ENCODE results near the gene PRKCB.
"Not testable (repeated sequence)": the region's sequence is repeated elsewhere in the genome, so short reads cannot be mapped to it uniquely, and the experiment has no call there.

Gene PRKCB

DNA sequence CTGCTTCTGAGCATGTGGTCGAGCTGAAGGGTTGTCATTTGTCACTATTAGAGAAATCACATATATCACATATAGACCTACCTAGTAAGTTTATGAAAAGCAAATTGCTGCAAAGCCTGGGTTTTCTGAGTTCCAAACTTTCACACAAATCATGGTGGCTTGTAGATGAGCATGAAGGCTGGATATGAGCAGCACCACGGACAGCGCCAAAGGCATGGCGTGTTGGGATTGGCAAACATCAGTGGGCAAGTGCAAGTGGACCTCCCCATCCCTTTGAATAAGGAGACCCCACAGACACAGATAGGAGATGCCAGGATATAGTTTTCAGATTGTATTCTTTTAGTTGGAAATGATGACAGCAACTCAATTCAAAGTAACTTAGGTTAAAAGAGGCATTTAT is 342.7 kb downstream of the PRKCB start:
- no peak for DNase-seq (ENCODE audit: low read depth)

- no peak for DNase-seq (ENCODE audit: low read depth)
Measured at GRCh38 chr16:24180451-24180850, 344.7 kb downstream of the PRKCB start.

DNA sequence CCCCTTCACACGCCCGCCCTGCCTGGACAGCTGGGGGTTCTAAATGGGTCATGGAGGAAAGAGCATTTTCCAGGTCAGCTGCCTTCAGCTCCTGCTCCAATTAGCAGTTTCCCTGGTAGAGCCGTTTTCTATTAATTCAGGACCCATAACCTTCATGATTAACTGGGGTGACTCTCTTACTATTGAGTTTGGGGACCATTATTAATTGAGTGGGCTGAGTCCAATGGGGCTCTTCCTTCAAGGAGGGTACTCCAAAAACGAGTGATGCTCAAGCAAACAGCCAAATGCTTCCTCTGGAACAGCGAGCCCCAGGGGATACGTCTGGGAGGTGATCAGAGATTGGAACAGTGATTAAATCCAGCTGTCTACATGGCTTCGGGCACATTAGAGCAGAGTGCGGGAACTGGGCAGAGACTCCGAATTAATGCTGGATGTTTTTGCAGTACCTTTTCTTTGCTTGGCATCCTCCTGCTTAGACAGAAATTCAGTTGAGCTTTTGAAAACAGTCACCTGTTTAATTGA is 352.3 kb downstream of the PRKCB start:
- DNase-seq (ENCODE audit: low read depth), result no peak

GRCh38 chr16:24188751-24189318 is 353.1 kb downstream of the PRKCB start:
- DNase-seq (ENCODE audit: low read depth), result no peak

DNA sequence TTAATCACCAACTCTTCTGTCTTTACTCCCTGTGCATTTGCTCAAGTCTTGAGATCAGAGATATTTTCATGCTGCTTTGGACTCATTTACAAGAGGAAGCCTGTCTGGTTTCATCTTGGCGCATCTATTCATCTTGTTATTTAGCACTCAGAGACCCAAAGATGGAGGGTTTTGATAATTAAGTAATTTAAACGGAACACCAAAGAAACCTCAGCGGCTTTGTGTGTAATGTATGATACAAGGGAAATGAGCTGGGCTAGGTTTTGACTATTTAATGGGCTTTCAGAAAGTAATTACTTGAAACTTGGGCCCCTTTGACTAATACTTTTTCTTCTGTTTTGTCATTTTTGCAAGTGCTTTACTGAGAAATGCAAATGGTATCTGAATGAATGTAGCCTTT is 354.2 kb downstream of the PRKCB start:
- DNase-seq (ENCODE audit: low read depth), result no peak

- DNase-seq (ENCODE audit: low read depth), result no peak
Measured at GRCh38 chr16:24191876-24192402, 356.2 kb downstream of the PRKCB start.

- no peak for DNase-seq (ENCODE audit: low read depth)
Measured at GRCh38 chr16:24195221-24195620, 359.4 kb downstream of the PRKCB start.

DNA sequence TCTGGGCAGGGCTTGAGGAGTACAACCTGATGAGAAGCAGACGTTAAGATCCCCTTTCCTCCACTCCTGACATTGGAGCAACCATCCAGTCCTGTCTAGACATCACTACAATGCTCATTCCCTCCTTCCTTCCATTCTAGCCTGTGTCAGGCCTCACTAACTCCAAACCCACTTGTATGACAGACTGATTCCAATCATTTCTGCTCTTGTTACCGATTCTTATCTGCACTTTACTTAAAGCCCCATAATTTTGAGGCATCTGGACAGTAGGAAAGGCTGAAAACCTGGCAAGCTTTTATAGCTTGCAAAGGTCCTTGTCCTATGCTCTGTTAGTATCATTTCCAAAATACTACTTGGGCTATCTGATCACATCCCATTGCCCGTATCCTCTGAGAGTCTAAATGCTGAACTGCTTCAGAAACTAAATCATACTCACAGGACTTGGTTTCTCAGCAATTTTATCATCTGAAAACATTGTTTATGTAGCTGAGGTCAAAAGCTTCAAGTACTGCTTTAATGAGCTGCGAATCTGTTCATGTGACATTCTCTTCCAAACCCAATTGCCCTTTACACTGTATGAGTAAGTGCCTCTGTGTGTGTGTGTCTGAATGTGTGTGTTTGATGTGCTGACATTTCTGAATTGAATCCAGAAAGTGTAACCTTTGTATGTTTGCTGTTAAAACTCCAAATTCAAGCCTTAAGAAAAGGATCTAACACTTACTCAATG is 363.2 kb downstream of the PRKCB start:
- no peak for DNase-seq (ENCODE audit: low read depth)

- no peak for DNase-seq (ENCODE audit: low read depth)
Measured at GRCh38 chr16:24203675-24204074, 367.9 kb downstream of the PRKCB start.

DNA sequence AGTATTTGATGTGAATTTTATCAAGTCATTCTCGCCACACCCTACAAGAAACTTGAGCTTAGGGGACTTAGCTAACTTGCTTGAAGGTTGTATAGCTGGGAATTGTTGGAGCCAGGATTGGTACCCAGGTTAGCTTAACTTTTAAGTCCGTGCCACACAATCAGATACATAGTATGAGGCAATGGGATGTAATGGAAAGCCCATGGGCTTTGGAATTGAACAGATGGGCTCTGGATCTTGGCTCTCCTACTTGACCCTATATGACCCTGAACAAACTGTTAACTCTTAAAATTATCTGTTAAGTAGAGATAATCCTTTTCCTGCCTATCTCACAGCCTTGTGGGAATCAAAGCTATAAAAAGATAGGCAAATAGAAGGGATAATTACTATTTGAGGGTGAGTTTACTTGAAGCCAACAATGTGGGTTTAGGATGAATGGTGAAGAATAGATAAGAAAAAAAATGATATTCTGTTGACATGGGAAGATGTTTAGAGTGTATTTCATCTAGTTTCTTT is 368.4 kb downstream of the PRKCB start:
- DNase-seq (ENCODE audit: low read depth), result no peak

GRCh38 chr16:24206926-24207325 is 371.1 kb downstream of the PRKCB start:
- DNase-seq (ENCODE audit: low read depth), result no peak

GRCh38 chr16:24208710-24209109 is 372.9 kb downstream of the PRKCB start:
- DNase-seq (ENCODE audit: low read depth), result no peak

- no peak for DNase-seq (ENCODE audit: low read depth)
Measured at GRCh38 chr16:24214992-24215391, 379.2 kb downstream of the PRKCB start.

DNA sequence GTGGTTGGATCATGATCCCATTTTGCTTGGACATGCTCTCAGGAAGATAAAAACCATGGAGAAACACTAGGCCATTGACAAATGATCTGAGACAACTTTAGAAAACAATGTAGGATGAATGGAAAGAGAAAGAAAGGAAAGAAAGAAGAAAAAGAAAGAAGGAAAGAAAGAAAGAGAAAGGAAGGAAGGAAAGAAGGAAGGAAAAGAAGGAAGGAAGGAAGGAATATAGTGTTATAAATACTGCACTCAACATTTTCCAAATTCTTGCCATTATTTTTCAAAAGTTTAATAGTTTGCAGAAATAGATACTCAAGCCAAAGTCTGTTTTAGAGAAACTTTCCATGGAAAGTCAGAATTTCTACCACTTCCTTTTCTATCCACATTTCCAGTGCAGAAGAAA is 381.2 kb downstream of the PRKCB start:
- DNase-seq (ENCODE audit: low read depth), result no peak

DNA sequence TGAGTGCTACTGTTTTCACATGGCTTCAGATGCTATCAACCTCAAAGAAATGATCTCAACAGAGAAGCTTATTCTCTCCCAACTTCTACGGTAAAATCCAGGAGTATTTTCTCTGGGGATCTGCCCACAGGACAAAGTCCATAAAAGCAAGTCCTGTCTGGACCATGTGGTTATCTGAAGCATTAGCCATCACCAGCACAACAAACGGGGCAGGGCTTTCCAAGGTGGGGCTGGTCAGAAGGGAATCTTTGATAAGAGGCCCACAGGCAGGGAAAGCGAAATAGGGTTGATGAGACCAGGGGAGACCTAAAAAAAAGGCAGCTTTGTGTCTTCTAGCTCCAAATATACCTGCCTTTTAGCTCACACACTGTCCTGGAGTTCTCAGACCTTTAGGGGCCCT is 381.7 kb downstream of the PRKCB start:
- DNase-seq (ENCODE audit: low read depth), result no peak

DNA sequence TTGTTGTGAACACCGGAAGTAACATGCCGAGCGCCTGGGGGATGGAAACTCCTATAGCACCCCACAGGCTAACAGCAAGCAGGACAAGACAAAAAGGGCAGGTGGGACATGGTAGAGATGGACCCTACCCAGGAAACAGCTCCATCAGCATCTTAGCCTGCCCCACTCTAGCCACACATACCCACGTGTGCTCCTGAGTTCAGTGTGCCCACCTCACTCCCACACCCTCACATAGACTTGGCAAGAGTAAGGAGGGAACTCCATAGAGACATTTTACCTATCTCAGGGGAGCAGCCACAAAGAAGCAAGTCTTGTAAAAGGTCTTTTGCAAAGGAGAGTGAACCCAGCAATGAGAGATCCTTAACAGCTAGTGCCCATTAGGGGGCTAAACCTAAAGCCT is 382.5 kb downstream of the PRKCB start:
- no peak for DNase-seq (ENCODE audit: low read depth)

DNA sequence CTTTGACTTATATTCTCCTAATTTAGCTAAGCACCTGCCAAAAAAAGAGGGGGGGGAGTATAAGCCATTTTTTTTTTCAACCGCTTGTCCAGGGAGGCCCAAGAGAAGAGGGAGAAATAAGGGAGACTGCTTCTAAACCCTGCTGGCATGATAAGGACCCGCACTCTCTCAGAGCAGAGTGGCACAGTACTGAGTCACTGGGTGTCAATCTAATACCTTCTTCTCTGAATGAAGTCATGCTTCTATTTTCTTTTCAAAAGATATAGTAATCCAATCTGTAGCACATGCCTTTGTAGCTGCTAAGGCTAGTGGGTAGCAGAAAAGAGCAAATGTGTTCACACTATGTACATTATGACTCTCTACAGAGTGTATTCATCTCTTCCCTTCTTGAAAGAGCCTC is 385.4 kb downstream of the PRKCB start:
- DNase-seq (ENCODE audit: low read depth), result no peak

- DNase-seq (ENCODE audit: low read depth), result no peak
Measured at GRCh38 chr16:24228514-24228913, 392.7 kb downstream of the PRKCB start.

DNA sequence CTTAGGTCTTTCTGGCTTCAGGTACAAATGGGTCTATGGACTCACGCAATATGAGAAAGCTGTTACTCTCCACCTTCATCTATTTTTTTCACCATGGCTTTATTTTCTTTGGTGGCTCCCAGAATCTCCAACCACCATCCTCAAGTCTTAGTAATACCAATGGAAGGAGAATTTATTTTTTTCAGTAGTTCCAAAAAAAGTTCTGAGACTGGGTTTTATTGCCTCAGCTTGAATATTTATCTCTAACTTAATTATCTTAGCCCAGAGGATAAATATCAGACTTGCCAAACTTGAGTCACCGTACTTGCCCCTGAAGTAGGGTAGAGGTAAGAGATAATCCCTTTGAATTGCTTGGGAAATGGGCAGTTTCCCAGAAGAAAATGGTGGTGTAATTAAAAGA is 397.2 kb downstream of the PRKCB start:
- DNase-seq (ENCODE audit: low read depth), result no peak

GRCh38 chr16:24234737-24235136 is 399.0 kb downstream of the PRKCB start:
- DNase-seq (ENCODE audit: low read depth), result no peak

DNA sequence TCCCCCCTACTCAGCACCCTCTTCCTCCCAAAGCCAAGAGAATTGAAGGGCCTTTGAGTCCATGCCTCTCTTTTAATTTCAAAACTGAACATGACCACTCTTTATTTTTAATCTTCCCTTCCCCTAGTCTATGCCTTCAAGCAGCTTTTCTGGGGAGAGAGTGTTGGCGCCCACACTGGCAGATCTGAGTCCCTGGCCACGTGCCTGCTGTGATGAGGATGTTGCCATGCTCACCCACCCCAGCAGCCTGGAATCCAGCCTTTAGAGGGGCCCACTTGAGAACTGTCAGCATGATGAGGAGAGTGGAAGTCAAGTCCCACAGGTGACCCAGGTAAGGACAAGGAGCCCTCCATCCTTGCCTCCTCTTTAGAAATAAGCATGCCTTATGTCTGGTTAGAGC is 400.0 kb downstream of the PRKCB start:
- DNase-seq (ENCODE audit: low read depth), result no peak

GRCh38 chr16:24238846-24239245 is 403.1 kb downstream of the PRKCB start:
- DNase-seq (ENCODE audit: low read depth), result not testable (repeated sequence)

DNA sequence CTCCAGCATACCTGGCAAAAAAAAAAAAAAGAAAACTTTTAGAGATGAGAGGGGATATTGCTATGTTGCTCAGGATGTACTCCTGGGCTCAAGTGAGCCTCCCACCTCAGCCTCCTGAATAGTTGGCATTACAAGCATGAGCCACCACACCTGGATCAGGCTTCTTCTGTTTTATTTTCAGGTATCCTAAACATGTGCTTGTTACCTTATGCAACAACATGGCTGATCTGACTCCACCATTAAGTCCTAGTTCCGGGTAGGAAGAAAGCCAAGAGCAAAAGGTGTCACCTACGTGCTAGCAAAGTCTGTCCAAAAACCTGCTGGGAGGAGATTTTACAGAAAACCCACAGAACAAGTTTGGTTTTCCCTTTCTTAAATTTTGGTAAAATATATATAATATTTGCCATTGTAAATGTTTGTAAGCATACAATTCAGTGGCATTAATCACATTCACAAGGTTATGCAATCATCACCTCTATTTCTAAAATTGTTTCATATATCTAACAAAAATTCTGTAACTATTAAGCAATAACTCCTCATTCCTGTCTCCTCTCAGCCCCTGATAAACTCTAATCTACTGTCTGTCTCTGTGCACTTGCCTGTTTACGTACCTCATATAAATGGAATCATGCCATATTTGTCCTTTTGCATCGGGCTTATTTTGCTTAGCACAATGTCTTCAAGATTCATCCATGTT is 411.3 kb downstream of the PRKCB start:
- no peak for DNase-seq (ENCODE audit: low read depth)

All from T follicular helper cell (primary cell).